ENCODE results near the gene NPBWR2.
"Not testable (repeated sequence)": the region's sequence is repeated elsewhere in the genome, so short reads cannot be mapped to it uniquely, and the experiment has no call there.

Gene NPBWR2

GRCh38 chr20:64144144-64144912, 37.0 kb upstream of the NPBWR2 start:
- DNase-seq (ENCODE audit: insufficient read length, low spot score) (no peak), FAIRE-seq (peak; percentile 100)

- DNase-seq (ENCODE audit: insufficient read length, low spot score): no peak
- peak; percentile 52 for FAIRE-seq
Measured at GRCh38 chr20:64143018-64143801, 35.8 kb upstream of the NPBWR2 start.

GRCh38 chr20:64142590-64142989, 35.2 kb upstream of the NPBWR2 start:
- FAIRE-seq (no peak), DNase-seq (ENCODE audit: insufficient read length, low spot score) (no peak)

- DNase-seq (ENCODE audit: insufficient read length, low spot score) (no peak), FAIRE-seq (no peak)
Measured at GRCh38 chr20:64140956-64141355, 33.6 kb upstream of the NPBWR2 start.

GRCh38 chr20:64140061-64140931, 32.9 kb upstream of the NPBWR2 start:
- FAIRE-seq: no peak

GRCh38 chr20:64139199-64140060, 32.1 kb upstream of the NPBWR2 start:
- no peak for FAIRE-seq
- DNase-seq (ENCODE audit: insufficient read length, low spot score): no peak

More at GRCh38 chr20:64140061-64140931, 32.9 kb upstream of the NPBWR2 start:
- DNase-seq (ENCODE audit: insufficient read length, low spot score): no peak

- DNase-seq (ENCODE audit: insufficient read length, low spot score): no peak
- FAIRE-seq: no peak
Measured at GRCh38 chr20:64138276-64138815, 31.0 kb upstream of the NPBWR2 start.

GRCh38 chr20:64137598-64138031, 30.2 kb upstream of the NPBWR2 start:
- DNase-seq (ENCODE audit: insufficient read length, low spot score): no peak
- FAIRE-seq: peak; percentile 52

- DNase-seq (ENCODE audit: insufficient read length, low spot score): no peak
- FAIRE-seq: peak; percentile 91
Measured at GRCh38 chr20:64136004-64136710, 28.8 kb upstream of the NPBWR2 start.

GRCh38 chr20:64134744-64135143, 27.4 kb upstream of the NPBWR2 start:
- peak; percentile 70 for FAIRE-seq
- not testable (repeated sequence) for DNase-seq (ENCODE audit: insufficient read length, low spot score)

- DNase-seq (ENCODE audit: insufficient read length, low spot score): no peak
- no peak for FAIRE-seq
Measured at GRCh38 chr20:64133951-64134407, 26.6 kb upstream of the NPBWR2 start.

GRCh38 chr20:64131406-64131805, 24.0 kb upstream of the NPBWR2 start:
- peak; percentile 67 for DNase-seq (ENCODE audit: insufficient read length, low spot score)
- peak; percentile 88 for FAIRE-seq

- no peak for FAIRE-seq
Measured at GRCh38 chr20:64130876-64131275, 23.5 kb upstream of the NPBWR2 start.

GRCh38 chr20:64130271-64130670, 22.9 kb upstream of the NPBWR2 start:
- no peak for FAIRE-seq
- DNase-seq (ENCODE audit: insufficient read length, low spot score): no peak

More at GRCh38 chr20:64130876-64131275, 23.5 kb upstream of the NPBWR2 start:
- no peak for DNase-seq (ENCODE audit: insufficient read length, low spot score)

GRCh38 chr20:64129146-64129782, 21.9 kb upstream of the NPBWR2 start:
- DNase-seq (ENCODE audit: insufficient read length, low spot score) (no peak), FAIRE-seq (no peak)

- DNase-seq (ENCODE audit: insufficient read length, low spot score); FAIRE-seq: not testable (repeated sequence)
Measured at GRCh38 chr20:64123517-64123916, 16.2 kb upstream of the NPBWR2 start.

GRCh38 chr20:64122927-64123326, 15.6 kb upstream of the NPBWR2 start:
- not testable (repeated sequence) for FAIRE-seq; DNase-seq (ENCODE audit: insufficient read length, low spot score)

GRCh38 chr20:64121586-64121985, 14.2 kb upstream of the NPBWR2 start:
- DNase-seq (ENCODE audit: insufficient read length, low spot score) (no peak), FAIRE-seq (peak; percentile 26)
